ENCODE data around the gene ASMT.

DNA sequence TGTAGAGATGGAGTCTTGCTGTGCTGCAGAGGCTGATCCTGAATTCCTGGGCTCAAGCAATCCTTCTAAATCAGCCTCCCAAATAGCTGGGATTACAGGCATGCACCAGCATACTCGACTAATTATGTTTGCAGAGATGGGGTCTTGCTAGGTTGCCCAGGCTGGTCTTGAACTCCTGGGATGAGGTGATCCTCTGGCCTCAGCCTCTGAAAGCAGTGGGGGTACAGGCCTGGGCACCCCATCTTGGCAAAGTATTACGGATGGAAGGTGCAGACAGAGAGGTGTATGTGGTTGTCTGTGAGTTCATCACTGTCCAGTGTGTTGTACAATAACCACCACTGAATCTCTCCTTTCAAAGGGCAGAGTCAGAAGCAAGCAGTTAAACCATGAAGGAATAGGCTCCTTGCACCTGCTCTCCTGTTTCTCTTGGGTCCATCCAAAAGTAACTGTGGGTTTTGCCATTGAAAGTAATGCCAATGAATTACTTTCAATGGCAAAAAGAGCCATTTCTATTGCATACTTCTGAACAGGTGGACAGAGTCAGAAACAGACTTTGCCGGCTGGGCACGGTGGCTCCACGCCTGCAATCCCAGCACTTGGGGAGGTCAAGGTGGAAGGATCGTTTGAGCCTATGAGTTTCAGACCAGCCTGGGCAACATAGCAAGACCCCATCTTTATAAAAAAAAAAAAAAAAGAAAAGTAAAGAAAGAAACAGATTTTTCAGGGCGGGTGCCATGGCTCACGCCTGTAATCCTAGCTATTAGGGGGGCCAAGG, 30.4 kb upstream of the ASMT start:
- TF ChIP-seq, protein P1, sequence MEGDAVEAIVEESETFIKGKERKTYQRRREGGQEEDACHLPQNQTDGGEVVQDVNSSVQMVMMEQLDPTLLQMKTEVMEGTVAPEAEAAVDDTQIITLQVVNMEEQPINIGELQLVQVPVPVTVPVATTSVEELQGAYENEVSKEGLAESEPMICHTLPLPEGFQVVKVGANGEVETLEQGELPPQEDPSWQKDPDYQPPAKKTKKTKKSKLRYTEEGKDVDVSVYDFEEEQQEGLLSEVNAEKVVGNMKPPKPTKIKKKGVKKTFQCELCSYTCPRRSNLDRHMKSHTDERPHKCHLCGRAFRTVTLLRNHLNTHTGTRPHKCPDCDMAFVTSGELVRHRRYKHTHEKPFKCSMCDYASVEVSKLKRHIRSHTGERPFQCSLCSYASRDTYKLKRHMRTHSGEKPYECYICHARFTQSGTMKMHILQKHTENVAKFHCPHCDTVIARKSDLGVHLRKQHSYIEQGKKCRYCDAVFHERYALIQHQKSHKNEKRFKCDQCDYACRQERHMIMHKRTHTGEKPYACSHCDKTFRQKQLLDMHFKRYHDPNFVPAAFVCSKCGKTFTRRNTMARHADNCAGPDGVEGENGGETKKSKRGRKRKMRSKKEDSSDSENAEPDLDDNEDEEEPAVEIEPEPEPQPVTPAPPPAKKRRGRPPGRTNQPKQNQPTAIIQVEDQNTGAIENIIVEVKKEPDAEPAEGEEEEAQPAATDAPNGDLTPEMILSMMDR (IDR thresholded peaks at IDR 0.05; ENCODE audit: low read depth, low read length, missing input control), result no peak
- no peak for TF ChIP-seq JUND (IDR thresholded peaks at IDR 0.05)
- TF ChIP-seq, protein P2, sequence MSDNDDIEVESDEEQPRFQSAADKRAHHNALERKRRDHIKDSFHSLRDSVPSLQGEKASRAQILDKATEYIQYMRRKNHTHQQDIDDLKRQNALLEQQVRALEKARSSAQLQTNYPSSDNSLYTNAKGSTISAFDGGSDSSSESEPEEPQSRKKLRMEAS (IDR thresholded peaks at IDR 0.05), result no peak
- TF ChIP-seq GABPA (IDR thresholded peaks at IDR 0.05 in 1 of 2, conservative IDR thresholded peaks at IDR 0.05 in 1 of 2), result no peak
- TF ChIP-seq FOXA1 (IDR thresholded peaks at IDR 0.05), result no peak
- TF ChIP-seq RAD21 (IDR thresholded peaks at IDR 0.05), result no peak
- TF ChIP-seq RXRA (IDR thresholded peaks at IDR 0.05), result no peak
- TF ChIP-seq, protein P3, sequence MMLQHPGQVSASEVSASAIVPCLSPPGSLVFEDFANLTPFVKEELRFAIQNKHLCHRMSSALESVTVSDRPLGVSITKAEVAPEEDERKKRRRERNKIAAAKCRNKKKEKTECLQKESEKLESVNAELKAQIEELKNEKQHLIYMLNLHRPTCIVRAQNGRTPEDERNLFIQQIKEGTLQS (IDR thresholded peaks at IDR 0.05), result no peak
- no peak for TF ChIP-seq SP1 (IDR thresholded peaks at IDR 0.05)
- TF ChIP-seq, protein P4, sequence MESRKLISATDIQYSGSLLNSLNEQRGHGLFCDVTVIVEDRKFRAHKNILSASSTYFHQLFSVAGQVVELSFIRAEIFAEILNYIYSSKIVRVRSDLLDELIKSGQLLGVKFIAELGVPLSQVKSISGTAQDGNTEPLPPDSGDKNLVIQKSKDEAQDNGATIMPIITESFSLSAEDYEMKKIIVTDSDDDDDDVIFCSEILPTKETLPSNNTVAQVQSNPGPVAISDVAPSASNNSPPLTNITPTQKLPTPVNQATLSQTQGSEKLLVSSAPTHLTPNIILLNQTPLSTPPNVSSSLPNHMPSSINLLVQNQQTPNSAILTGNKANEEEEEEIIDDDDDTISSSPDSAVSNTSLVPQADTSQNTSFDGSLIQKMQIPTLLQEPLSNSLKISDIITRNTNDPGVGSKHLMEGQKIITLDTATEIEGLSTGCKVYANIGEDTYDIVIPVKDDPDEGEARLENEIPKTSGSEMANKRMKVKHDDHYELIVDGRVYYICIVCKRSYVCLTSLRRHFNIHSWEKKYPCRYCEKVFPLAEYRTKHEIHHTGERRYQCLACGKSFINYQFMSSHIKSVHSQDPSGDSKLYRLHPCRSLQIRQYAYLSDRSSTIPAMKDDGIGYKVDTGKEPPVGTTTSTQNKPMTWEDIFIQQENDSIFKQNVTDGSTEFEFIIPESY (IDR thresholded peaks at IDR 0.05), result no peak
- TF ChIP-seq TAF1 (conservative IDR thresholded peaks at IDR 0.05), result no peak
- no peak for TF ChIP-seq YY1 (IDR thresholded peaks at IDR 0.05)
- TF ChIP-seq, protein P5, sequence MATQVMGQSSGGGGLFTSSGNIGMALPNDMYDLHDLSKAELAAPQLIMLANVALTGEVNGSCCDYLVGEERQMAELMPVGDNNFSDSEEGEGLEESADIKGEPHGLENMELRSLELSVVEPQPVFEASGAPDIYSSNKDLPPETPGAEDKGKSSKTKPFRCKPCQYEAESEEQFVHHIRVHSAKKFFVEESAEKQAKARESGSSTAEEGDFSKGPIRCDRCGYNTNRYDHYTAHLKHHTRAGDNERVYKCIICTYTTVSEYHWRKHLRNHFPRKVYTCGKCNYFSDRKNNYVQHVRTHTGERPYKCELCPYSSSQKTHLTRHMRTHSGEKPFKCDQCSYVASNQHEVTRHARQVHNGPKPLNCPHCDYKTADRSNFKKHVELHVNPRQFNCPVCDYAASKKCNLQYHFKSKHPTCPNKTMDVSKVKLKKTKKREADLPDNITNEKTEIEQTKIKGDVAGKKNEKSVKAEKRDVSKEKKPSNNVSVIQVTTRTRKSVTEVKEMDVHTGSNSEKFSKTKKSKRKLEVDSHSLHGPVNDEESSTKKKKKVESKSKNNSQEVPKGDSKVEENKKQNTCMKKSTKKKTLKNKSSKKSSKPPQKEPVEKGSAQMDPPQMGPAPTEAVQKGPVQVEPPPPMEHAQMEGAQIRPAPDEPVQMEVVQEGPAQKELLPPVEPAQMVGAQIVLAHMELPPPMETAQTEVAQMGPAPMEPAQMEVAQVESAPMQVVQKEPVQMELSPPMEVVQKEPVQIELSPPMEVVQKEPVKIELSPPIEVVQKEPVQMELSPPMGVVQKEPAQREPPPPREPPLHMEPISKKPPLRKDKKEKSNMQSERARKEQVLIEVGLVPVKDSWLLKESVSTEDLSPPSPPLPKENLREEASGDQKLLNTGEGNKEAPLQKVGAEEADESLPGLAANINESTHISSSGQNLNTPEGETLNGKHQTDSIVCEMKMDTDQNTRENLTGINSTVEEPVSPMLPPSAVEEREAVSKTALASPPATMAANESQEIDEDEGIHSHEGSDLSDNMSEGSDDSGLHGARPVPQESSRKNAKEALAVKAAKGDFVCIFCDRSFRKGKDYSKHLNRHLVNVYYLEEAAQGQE (IDR thresholded peaks at IDR 0.05), result no peak
- TF ChIP-seq HNF4A (conservative IDR thresholded peaks at IDR 0.05), result no peak
